Prostate gland (tissue), 2 donors: ENCODE data around the gene IL12RB1.

Experiments
- CTCF ChIP-seq, 4 experiments: fragments of 200-600 bp in 2 of 4; fragments of 450-650 bp in 2 of 4; sonication (generic) in 2 of 4; IDR thresholded peaks; 1 replicate in 3 of 4; 2 replicates in 1 of 4; pipeline ENCODE4 v1.5.1; 2016 to 2019; ENCODE audit warnings: antibody characterized with exemption in 4 of 4, mild to moderate bottlenecking in 2 of 4, moderate library complexity in 2 of 4
- POLR2A ChIP-seq: fragments of 450-650 bp; IDR thresholded peaks from one replicate; pipeline ENCODE4 v1.6.1; 2016; ENCODE audit warnings: antibody characterized with exemption, mild to moderate bottlenecking

GRCh38 chr19:18009412-18010066, 77.2 kb downstream of the IL12RB1 start:
- TF ChIP-seq CTCF (IDR thresholded peaks at IDR 0.05) (no peak), POLR2A (no peak)
